Choroid plexus epithelial cell (primary cell): ENCODE data around the gene PRUNE1.

Source experiments
- DNase-seq: peaks from one replicate; pipeline ENCODE4 v3.0.0-alpha.2; 2010; ENCODE audit warnings: low read depth
- H3K4me3 ChIP-seq: 2 replicates; pipeline ENCODE4 v1.5.1; 2011; ENCODE audit warnings: low read depth, mild to moderate bottlenecking, control low read depth, low read length, moderate library complexity
- CTCF ChIP-seq: conservative IDR thresholded peaks from 2 replicates; pipeline ENCODE4 v1.5.1; 2011; ENCODE audit warnings: low read depth, mild to moderate bottlenecking, control low read depth, inconsistent platforms, low read length, moderate library complexity

Gene PRUNE1

GRCh38 chr1:151000408-151000807, 7.8 kb upstream of the PRUNE1 start:
- no peak for DNase-seq
- H3K4me3 ChIP-seq: no peak overlapping the region
- TF ChIP-seq CTCF: no peak

- no peak for TF ChIP-seq CTCF
- DNase-seq: no peak
- H3K4me3 ChIP-seq: no peak overlapping the region
Observed at GRCh38 chr1:151001602-151002001, 6.6 kb upstream of the PRUNE1 start.

GRCh38 chr1:151002051-151002450, 6.2 kb upstream of the PRUNE1 start:
- DNase-seq: no peak
- H3K4me3 ChIP-seq: no peak overlapping the region
- TF ChIP-seq CTCF: no peak

- no peak overlapping the region for H3K4me3 ChIP-seq
- TF ChIP-seq CTCF: no peak
- peak; percentile 53 for DNase-seq
Observed at GRCh38 chr1:151002611-151003010, 5.6 kb upstream of the PRUNE1 start.

- no peak overlapping the region for H3K4me3 ChIP-seq
- TF ChIP-seq CTCF: no peak
- no peak for DNase-seq
Observed at GRCh38 chr1:151003180-151003579, 5.1 kb upstream of the PRUNE1 start.

GRCh38 chr1:151005729-151006319, 2.4 kb upstream of the PRUNE1 start:
- no peak for TF ChIP-seq CTCF
- peak overlapping the region; percentile 67 for H3K4me3 ChIP-seq
- no peak for DNase-seq

GRCh38 chr1:151006327-151007052, 1.8 kb upstream of the PRUNE1 start, which contains the start of gene MINDY1:
Gene MINDY1 (minus strand): TSS chr1:151006902. CDS start chr1:151002617, 4,285 bp downstream.
- H3K4me3 ChIP-seq: peak within 1 kb of the TSS; percentile 67
- DNase-seq: peak; percentile 93
- peak; percentile 72 for TF ChIP-seq CTCF
